ENCODE results near the gene WWOX. TPM values are rescaled to one million over a fixed set of nuclear protein-coding genes. Genes with fewer than 3 reads are reported as not detected.
A peak's percentile ranks its signal among the peaks of the same experiment; 100 is the strongest.

The WWOX gene
- polyA plus RNA-seq, 3 donors: 40.3 to 43.7 (median 41.5) TPM

DNA sequence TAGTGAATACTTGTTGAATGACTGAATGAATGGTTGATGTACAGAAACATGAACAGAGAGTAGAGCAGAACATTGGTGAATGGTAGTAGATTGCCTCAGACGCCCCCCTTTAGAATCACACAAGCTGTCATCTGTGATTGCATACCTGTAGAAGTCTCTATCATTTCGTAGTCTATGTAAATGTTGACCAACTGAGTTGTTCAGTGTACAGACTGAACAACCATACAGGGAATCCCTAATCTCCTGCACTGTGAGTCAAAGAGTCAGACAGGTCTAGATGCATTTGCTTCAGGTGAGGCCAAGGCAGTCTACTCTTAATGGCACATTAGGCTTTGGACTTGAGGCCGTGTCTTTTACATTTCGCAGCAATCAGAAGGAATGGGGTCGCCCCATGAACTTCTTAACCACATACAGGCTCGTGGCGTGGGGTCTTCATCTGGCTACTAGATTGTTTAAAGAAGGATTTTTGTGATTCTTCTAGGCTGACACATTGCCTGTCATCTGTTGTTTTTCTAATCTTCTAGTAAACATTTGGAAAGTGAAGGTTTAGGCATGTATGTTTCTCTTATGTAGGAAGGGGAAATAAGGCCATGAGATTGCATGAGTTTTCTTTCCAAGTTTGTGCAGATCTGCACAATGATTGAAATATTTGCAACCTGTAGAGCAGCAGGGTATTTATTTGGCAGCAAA, 157.4 kb downstream of the WWOX start:
- no peak for DNase-seq (ENCODE audit: low read depth in 3 of 3, low spot score in 2 of 3)

DNA sequence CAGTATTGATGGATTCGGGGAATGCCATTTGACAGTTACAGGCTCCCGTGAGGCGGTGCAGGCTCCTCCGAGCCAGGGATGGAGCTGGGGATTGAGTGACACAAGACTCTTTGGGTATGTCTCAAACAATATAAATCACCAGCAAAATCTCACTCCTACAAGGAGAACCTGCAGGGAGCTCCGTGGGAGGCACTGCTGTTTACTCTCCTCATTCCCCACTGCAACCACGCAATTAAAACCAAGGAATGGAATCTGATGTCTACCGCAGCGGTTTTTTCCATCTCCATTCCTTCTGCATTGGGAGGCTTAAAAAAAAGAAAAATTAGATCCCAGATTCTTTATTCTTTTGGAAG, 157.9 kb downstream of the WWOX start:
- DNase-seq (ENCODE audit: low read depth in 3 of 3, low spot score in 2 of 3): peak in 1 of 3 donors; percentile 36

DNA sequence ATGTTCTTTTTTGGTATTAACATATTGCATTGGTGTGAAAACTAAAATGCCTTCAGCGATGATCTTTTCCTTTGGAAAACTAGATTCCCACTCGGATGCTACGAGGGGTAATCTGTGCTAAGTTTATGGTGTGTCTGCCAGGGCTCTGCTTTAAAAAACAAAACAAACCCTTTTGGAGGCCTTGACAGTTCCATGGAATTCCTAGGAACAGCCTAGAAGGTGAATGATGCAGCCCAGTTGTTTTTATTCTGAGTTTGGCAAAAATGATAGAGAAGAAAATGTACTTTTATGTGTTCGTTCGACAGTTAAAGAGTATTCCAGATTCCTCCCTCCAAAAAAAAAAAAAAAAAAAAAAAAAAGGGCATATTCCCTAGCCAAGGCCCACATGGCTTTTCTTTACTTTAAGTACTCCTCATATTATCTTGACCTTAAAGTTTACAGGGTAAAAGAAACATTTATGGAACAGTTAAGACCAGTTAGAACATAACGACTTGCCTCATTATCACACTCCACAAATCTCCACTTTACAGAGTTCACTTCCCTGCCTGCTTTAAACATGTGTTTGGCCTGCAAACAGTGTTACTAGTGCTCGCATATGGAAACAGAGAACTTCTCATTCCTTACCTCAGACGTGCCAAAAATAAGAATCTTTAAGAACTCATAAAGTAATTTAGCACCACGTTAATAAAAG, 159.1 kb downstream of the WWOX start:
- no peak for DNase-seq (ENCODE audit: low read depth in 3 of 3, low spot score in 2 of 3)

DNA sequence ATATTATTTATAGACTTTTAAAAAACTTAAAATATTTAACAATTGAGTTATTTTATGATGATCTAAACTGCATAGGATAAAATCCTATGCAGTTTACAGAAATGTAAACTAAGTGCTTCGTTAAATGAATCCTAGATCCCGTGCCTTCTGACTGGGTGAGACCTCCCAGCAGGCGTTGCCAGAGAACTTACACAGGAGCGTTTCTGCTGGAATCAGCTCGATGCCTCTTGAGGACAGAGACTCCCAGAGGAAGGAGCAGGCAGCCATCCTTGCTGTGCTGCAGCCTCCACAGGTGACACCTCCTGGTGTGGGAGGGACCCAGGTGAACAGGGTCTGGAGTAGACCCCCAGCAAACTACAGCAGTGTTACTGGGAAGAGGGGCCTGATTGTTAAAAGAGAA, 160.4 kb downstream of the WWOX start:
- no peak for DNase-seq (ENCODE audit: low read depth in 3 of 3, low spot score in 2 of 3)

DNA sequence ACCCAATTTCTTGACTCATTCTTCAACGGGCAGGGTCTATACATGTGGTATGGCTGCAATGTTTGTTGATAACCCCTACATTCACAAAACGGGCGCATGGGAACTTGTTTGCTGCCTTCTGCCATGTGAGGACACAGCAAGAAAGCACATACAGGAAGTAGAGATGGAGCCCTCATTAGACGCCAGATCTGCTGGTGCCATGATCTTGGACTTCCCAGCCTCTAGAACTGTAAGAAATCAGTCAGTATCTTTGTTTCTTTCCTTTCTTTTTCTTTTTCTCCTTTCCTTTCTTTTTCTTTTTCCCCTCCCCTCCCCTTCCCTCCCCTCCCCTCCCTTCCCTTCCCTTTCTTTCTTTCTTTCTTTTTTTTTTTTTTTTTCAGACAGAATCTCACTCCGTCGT, 165.2 kb downstream of the WWOX start:
- DNase-seq (ENCODE audit: low read depth in 3 of 3, low spot score in 2 of 3): no peak

DNA sequence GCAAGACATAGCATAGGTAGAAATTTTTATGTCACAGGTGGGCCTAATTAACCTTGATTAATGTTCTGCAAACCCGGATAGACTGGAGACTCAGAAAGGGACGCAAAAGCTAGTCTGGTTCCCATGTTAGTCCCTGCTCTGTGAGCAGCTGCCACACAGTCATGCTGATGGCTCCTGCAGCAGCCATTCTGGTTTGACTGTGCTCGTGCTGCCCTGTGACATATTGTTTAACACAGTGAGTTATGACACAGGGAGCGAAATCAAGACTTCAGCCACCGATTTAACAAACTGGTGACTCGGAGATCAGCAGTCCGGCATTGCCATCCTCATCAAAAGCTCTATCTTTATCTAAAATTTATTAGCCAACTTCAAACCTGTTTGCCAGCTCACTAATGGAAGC, 169.8 kb downstream of the WWOX start:
- no peak for DNase-seq (ENCODE audit: low read depth in 3 of 3, low spot score in 2 of 3)

DNA sequence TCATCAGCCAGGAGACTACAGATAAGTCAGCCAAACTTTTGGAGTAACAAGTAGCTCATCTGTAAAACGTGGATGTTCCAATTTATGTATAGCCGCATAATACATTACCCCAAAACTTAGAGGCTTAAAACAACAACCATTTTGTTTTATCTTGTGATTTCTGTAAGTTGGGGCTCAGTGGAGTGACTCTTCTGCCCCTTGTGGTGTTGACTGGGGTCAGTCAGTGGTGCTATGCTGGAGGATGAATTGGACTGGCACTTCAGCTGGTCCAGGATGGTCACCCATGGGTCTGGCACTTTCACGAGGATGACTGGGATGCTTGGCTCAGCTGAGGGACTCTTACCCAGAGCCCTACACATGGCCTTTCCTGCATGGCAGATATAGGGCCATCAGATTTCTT, 172.5 kb downstream of the WWOX start:
- no peak for DNase-seq (ENCODE audit: low read depth in 3 of 3, low spot score in 2 of 3)

DNA sequence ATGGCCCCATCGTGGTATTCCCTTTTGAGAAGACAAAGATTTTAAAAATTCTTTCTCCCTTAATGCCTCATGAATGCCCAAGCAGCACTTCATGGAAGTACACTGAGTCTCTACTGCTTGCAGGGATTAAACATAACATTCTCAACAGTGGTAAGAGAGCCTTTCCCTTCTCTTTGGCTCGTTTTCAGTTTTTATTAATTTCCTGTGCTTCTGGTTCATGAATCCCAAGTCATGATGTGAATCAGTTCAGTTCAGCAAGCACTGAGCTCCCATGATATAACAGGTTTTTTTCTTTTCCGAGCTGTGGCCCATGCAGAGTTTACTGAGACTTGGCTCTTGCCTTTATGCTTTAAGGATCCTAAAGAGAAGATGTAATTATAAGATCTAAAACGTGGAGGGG, 175.3 kb downstream of the WWOX start:
- no peak for DNase-seq (ENCODE audit: low read depth in 3 of 3, low spot score in 2 of 3)

DNA sequence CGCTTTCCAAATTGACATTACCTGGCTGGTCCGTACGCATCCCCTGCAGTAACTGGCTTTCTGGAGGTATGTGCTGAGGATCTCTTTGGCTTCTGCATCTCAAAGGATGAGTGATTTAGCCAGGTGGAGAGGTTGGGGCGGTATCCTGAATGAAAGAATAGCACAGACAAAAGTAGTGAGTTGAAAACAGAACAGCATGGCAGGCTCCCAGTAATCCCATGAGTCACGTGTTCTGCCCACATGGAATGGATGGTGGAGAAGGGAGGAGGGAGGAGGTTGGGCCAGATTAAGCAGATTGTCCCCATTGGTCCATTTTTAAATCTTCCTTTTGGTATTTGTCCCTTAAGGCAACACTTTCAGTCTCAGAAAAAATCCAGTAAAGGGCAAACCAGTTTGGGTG, 176.0 kb downstream of the WWOX start:
- no peak for DNase-seq (ENCODE audit: low read depth in 3 of 3, low spot score in 2 of 3)

DNA sequence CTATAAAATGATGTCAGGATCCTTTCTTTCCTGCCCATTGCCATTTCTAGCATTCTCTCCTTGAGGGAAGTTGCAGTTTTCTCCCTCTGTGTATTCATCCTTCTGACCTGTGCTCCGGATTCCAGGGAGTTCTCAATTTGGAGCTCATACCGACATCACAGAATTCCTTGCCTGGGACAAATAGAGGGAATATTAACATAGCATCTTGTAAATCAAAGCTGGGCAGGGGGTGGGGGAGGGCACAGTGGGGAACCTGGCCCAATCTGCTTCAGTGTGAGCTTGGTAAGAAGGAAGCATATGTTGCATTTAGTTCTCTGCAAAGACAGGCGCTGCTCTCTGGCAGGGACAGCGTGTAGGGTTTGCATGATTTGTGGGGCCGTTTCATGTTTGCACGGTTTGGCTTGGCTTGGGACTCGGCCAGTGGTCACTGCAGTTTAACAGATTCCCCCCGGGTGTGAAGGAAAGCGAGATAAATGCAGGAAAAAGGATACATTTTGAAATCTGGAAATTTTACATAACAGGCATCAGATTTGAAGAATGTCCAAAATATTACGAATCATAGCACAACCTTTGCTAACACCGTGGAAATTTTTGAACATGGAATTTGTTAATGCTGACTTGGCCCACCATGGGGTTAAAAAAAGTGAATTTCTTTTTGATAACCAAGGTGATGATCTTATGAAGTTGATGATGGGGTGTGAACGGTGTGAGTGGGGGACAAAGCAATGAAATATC, 178.0 kb downstream of the WWOX start:
- no peak for DNase-seq (ENCODE audit: low read depth in 3 of 3, low spot score in 2 of 3)

DNA sequence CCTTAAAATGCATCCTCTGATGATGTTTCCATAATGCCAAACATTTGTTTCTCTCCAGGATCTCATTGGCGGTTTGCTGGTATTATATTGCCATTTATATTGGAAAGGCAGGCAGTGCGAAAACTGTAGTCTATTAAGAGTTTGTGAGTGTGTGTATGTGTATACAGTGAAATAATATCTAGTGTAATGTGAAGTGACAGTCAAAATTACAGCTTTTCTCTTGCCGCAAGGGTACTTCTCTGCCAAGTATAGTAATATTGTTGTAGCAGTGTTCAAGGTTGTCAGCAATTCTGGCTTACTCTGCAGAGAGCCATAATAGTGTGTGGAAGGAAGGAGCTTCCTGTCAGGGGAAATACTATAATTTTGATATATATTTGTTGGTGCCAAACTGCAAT, 178.6 kb downstream of the WWOX start:
- no peak for DNase-seq (ENCODE audit: low read depth in 3 of 3, low spot score in 2 of 3)

DNA sequence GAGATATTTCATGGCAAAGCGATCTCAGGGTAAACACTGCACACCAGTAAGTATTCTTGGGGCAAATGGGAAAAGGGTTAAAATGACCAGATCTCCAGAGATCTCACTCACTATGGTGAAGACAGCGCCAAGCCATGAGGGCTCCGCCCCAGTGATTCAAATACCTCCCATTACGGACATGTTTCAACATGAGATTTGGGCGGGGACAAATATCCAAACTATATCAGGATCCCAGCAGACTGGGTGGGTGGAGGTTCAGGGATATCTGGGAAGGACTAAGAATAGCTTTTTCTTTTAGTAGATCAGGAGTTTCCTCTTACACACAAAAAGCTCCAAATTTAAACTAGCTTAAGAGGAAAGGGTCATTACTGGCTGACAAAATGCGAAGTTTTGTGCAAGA, 181.7 kb downstream of the WWOX start:
- DNase-seq (ENCODE audit: low read depth in 3 of 3, low spot score in 2 of 3): no peak

DNA sequence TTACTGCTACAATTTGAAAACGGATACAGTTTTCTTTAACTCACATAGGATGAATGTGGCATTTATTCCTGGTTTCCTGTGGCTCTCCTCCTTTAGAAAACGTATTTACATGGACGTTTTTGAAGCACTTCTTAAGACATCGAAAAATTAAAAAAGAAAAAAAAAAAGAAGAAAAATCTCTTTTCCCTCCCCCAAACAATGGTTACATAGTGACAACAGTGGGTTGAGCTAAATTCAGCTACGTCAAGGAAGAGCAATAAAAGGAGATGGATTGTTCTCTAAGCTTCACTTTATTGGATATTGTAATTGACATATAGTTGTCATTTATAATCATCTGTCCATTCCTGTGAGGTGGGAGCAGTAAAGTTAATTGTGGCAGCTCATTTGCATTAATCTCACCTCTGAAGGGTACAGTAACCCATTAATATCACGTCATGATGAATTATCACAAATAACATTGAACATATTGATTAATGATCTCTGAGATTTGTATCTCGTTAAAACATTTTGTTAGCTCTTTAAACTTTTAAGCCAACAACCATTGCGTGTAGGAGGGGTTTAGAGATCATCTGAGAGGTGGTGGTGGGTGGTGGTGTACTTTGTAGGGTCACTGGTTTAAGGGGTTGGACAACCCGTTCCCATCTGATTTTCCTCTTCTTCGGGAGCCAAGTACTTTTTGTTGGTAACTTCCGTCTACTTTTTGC, 184.2 kb downstream of the WWOX start:
- DNase-seq (ENCODE audit: low read depth in 3 of 3, low spot score in 2 of 3): no peak

DNA sequence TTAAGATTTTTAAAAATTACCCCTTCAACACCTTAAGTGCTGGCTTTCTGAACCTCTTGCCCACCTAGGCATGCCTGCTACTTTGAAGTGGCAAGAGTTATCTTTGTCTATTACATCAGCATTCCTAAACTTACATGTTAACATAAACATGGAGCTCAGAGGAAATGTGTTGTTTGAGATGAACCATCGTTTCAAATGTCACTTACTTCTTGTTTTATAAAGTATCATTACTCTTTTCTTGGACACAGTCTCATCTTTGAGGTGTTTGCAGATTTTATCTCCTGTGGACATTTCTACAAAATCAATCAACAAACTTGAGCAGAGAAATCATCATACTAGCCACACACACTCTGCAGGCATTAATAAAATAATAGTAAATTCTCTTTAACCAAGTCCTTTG, 184.9 kb downstream of the WWOX start:
- no peak for DNase-seq (ENCODE audit: low read depth in 3 of 3, low spot score in 2 of 3)

DNA sequence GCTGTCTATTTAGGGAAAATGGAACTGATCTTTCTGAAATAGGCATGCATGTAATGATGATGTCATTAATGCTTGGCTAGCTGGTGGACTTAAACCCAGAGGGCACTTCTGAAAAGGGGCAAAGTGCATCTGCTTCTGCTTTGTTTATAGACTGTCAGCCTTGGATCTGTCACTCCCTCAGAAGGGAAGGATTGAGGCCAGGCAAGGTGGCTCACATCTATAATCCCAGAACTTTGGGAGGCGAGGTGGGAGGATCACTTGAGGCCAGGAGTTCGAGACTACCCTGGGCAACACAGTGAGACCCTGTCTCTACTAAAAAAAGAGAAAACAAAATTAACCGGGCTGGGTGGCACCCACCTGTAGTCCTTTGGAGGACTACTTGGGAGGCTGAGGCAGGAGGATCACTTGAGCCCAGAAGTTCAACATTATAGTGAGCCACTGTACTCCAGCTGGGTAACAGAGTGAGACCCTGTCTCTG, 185.5 kb downstream of the WWOX start:
- no peak for DNase-seq (ENCODE audit: low read depth in 3 of 3, low spot score in 2 of 3)

DNA sequence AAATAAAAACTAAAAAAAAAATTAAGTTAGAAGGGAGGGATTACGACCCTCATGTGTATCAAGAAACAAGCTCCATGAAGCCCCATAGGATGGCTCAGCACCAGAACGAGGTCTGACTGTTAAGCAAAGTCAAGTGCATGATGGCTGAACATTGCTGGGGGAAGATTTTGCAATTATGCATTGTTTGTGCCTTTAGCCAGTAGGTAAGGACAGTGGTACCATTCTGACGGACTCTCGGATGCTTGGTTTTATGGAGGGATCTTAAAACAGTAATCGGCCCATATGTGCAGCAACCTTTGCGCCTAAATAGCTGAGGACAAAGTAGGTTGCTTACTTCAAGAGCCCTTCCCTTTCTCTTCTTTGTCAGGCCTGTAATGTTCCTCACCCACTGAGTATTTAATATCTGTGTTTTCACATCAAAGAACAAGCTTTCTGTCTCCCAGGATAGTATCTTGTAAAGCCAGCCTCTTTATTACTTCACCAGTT, 186.0 kb downstream of the WWOX start:
- no peak for DNase-seq (ENCODE audit: low read depth in 3 of 3, low spot score in 2 of 3)

DNA sequence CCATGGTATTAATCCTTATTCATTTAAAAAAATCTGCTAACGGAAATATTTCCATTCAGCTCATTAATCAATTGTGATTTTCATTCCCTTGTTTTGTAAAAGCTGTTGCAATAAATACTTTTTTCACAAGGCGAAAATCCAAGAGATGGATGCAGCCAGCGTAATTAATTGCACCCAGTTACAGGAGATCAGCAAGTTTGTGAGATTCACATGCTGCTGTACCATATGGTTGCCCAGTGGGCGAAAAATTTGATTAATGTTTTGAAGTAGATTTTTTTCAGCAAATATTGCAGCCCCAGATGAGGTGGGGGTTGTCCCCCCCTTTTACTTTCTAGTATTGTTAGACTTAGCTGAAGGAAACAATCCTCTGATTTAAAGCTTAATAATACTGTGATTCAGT, 186.6 kb downstream of the WWOX start:
- DNase-seq (ENCODE audit: low read depth in 3 of 3, low spot score in 2 of 3): no peak

DNA sequence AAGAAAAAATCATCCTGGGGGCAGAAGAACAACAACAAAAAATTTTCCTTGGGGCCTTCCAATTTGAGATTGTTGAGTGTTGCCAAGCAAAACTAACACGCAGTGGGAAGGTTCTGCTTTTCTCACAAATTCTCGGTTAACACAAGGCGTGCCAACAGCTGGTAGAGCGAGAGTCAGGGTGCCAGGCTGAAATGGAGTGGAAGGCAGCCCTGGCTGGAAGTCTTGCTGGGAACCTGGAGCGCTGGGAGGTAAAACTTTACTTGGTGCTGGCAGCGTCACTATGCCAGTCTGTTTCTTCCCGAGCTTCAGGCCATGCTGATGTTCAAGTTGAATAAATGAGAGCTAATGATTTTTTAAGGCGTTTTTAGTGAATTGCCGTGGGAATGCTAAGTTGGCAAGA, 189.4 kb downstream of the WWOX start:
- no peak for DNase-seq (ENCODE audit: low read depth in 3 of 3, low spot score in 2 of 3)

DNA sequence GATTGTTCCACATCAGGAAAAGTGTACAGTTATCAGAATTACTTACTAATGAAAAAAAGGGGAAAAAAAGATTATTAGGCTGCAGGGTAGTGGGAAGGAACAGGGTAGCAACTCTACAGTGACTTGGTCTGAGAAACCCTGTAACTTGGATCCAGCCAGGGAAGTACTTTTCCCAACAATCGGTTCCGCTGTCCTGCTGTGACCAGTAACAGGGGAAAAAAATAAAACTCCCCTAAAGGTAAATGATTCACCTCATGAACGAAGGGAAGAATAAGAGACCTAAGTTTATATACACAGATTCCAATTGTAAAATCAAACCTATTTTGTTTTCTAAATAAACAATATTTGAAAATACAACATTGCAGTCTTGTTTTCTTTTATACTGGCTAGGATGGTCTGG, 189.9 kb downstream of the WWOX start:
- DNase-seq (ENCODE audit: low read depth in 3 of 3, low spot score in 2 of 3): no peak

DNA sequence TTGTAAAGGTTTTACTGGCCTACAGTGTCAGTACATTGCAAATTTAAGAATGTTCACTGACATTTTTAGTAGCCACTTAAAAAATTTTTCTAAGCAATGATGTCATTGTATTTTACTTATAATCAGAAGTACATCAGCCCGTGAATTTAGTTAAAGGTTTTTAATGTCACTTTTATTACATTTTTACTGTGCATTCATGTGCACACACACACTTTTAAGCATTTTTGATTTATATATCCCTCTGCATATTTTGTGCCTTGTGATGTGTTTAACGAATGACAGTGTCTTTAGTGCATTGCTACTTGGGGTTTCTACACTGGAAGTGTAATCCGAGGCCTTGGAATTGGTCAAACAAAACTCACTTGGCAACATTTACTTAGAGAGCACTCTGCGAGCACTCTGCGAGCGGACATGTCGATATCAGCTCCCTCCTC, 190.4 kb downstream of the WWOX start:
- no peak for DNase-seq (ENCODE audit: low read depth in 3 of 3, low spot score in 2 of 3)

DNA sequence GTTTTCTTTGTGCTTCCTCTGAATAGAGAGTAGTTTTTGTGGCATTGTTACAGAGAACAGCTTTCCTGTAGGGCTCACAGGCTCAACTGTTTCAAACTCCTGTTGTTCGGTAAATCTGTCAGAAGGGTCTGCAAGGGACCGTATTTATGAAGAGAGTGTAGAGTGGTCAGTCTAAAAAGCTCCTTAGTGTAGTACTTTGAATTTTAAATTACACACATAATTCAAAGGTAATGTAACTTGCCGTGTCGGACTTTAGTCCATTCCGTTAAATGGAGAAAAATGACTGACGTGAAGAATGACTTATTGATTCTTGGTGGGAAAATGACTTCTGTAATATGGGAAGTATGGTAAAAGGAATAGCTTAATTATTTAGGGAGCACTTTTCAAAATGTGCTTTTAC, 190.9 kb downstream of the WWOX start:
- DNase-seq (ENCODE audit: low read depth in 3 of 3, low spot score in 2 of 3): no peak

Data from right renal cortex interstitium (tissue), 3 donors.